ENCODE measurements around the gene C10orf95. TPM values are rescaled to one million over a fixed set of nuclear protein-coding genes. Genes with fewer than 3 reads are reported as not detected.

C10orf95 gene
- total and polyA plus RNA-seq, 10 of the 15 experiments (the other 5 are each of a cell fraction or from before 2014, with no cell fraction given), result 0.06 to 1.1 (median 0.31) TPM

DNA sequence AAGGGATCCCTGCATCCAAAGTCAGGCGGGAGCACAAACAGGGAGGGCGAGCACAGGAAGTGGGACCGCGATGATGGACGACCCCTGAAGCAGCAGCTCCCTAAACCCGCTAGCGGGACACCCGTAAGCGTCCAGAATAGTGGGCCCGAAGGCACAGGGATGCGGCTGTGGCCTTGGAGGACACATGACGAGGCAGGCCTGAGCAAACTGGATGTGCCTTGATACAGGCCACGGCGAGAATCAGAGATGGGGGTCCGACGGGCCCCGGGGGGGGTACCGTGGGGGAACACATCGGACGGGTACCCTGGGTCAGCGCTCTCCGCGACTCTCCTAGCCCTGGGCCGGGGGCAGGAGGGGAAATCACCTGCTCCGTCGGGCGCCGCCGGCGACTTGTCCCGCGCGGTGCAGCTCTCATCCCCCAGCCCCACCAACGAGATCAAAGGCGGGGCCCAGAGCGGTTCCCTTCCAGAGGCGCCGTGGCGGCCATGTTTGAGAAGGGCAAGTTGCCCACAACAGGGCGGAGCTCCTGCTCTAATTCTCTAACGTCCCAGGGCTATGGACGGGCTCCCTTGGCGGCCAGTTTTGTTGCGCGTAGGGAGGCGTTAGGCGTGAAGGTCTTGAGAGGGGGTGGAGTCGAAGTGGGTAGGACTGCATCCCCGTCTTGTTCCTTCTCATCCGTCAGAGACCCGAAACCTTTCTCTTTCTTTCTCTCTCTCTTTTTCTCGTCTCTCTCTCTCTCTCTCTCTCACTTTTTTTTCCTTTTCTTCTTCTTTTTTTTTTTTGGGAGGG is 19.0 kb downstream of the C10orf95 start, which contains the start of gene CUEDC2 (continued):
- TF ChIP-seq, protein P1, sequence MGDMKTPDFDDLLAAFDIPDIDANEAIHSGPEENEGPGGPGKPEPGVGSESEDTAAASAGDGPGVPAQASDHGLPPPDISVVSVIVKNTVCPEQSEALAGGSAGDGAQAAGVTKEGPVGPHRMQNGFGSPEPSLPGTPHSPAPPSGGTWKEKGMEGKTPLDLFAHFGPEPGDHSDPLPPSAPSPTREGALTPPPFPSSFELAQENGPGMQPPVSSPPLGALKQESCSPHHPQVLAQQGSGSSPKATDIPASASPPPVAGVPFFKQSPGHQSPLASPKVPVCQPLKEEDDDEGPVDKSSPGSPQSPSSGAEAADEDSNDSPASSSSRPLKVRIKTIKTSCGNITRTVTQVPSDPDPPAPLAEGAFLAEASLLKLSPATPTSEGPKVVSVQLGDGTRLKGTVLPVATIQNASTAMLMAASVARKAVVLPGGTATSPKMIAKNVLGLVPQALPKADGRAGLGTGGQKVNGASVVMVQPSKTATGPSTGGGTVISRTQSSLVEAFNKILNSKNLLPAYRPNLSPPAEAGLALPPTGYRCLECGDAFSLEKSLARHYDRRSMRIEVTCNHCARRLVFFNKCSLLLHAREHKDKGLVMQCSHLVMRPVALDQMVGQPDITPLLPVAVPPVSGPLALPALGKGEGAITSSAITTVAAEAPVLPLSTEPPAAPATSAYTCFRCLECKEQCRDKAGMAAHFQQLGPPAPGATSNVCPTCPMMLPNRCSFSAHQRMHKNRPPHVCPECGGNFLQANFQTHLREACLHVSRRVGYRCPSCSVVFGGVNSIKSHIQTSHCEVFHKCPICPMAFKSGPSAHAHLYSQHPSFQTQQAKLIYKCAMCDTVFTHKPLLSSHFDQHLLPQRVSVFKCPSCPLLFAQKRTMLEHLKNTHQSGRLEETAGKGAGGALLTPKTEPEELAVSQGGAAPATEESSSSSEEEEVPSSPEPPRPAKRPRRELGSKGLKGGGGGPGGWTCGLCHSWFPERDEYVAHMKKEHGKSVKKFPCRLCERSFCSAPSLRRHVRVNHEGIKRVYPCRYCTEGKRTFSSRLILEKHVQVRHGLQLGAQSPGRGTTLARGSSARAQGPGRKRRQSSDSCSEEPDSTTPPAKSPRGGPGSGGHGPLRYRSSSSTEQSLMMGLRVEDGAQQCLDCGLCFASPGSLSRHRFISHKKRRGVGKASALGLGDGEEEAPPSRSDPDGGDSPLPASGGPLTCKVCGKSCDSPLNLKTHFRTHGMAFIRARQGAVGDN (IDR thresholded peaks at IDR 0.05), result no peak
- TF ChIP-seq, protein P2, sequence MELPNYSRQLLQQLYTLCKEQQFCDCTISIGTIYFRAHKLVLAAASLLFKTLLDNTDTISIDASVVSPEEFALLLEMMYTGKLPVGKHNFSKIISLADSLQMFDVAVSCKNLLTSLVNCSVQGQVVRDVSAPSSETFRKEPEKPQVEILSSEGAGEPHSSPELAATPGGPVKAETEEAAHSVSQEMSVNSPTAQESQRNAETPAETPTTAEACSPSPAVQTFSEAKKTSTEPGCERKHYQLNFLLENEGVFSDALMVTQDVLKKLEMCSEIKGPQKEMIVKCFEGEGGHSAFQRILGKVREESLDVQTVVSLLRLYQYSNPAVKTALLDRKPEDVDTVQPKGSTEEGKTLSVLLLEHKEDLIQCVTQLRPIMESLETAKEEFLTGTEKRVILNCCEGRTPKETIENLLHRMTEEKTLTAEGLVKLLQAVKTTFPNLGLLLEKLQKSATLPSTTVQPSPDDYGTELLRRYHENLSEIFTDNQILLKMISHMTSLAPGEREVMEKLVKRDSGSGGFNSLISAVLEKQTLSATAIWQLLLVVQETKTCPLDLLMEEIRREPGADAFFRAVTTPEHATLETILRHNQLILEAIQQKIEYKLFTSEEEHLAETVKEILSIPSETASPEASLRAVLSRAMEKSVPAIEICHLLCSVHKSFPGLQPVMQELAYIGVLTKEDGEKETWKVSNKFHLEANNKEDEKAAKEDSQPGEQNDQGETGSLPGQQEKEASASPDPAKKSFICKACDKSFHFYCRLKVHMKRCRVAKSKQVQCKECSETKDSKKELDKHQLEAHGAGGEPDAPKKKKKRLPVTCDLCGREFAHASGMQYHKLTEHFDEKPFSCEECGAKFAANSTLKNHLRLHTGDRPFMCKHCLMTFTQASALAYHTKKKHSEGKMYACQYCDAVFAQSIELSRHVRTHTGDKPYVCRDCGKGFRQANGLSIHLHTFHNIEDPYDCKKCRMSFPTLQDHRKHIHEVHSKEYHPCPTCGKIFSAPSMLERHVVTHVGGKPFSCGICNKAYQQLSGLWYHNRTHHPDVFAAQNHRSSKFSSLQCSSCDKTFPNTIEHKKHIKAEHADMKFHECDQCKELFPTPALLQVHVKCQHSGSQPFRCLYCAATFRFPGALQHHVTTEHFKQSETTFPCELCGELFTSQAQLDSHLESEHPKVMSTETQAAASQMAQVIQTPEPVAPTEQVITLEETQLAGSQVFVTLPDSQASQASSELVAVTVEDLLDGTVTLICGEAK (IDR thresholded peaks at IDR 0.05; ENCODE audit: borderline replicate concordance), result peak; percentile 36; the same call in 1 of the 2 replicates
- TF ChIP-seq SP1 (IDR thresholded peaks at IDR 0.05; ENCODE audit: low read depth, low read length) (peak; percentile 89), HDGF (IDR thresholded peaks at IDR 0.05) (no peak; the same call in 1 of the 2 replicates), CREB1 (IDR thresholded peaks at IDR 0.05; ENCODE audit: low read depth) (peak; percentile 91), SIX5 (IDR thresholded peaks at IDR 0.05; ENCODE audit: low read depth, low read length, severe bottlenecking) (peak; percentile 85), ZNF622 (IDR thresholded peaks at IDR 0.05) (no peak), SUPT20H (IDR thresholded peaks at IDR 0.05; ENCODE audit: borderline replicate concordance, control insufficient read depth, low read depth, low read length) (no peak), ZBED1 (IDR thresholded peaks at IDR 0.05; ENCODE audit: borderline replicate concordance) (no peak), RBBP5 (conservative IDR thresholded peaks at IDR 0.05) (no peak), KLF5 (IDR thresholded peaks at IDR 0.05; ENCODE audit: partially characterized antibody) (peak; percentile 47), SREBF2 (IDR thresholded peaks at IDR 0.05; ENCODE audit: low read length) (no peak)
- TF ChIP-seq, protein P3, sequence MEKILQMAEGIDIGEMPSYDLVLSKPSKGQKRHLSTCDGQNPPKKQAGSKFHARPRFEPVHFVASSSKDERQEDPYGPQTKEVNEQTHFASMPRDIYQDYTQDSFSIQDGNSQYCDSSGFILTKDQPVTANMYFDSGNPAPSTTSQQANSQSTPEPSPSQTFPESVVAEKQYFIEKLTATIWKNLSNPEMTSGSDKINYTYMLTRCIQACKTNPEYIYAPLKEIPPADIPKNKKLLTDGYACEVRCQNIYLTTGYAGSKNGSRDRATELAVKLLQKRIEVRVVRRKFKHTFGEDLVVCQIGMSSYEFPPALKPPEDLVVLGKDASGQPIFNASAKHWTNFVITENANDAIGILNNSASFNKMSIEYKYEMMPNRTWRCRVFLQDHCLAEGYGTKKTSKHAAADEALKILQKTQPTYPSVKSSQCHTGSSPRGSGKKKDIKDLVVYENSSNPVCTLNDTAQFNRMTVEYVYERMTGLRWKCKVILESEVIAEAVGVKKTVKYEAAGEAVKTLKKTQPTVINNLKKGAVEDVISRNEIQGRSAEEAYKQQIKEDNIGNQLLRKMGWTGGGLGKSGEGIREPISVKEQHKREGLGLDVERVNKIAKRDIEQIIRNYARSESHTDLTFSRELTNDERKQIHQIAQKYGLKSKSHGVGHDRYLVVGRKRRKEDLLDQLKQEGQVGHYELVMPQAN (conservative IDR thresholded peaks at IDR 0.05), result no peak; the same call in 1 of the 2 replicates
- TF ChIP-seq, protein P4, sequence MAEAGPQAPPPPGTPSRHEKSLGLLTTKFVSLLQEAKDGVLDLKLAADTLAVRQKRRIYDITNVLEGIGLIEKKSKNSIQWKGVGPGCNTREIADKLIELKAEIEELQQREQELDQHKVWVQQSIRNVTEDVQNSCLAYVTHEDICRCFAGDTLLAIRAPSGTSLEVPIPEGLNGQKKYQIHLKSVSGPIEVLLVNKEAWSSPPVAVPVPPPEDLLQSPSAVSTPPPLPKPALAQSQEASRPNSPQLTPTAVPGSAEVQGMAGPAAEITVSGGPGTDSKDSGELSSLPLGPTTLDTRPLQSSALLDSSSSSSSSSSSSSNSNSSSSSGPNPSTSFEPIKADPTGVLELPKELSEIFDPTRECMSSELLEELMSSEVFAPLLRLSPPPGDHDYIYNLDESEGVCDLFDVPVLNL (IDR thresholded peaks at IDR 0.05; ENCODE audit: low read depth, low read length), result no peak
- TF ChIP-seq, protein P5, sequence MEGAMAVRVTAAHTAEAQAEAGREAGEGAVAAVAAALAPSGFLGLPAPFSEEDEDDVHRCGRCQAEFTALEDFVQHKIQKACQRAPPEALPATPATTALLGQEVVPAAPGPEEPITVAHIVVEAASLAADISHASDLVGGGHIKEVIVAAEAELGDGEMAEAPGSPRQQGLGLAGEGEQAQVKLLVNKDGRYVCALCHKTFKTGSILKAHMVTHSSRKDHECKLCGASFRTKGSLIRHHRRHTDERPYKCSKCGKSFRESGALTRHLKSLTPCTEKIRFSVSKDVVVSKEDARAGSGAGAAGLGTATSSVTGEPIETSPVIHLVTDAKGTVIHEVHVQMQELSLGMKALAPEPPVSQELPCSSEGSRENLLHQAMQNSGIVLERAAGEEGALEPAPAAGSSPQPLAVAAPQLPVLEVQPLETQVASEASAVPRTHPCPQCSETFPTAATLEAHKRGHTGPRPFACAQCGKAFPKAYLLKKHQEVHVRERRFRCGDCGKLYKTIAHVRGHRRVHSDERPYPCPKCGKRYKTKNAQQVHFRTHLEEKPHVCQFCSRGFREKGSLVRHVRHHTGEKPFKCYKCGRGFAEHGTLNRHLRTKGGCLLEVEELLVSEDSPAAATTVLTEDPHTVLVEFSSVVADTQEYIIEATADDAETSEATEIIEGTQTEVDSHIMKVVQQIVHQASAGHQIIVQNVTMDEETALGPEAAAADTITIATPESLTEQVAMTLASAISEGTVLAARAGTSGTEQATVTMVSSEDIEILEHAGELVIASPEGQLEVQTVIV (IDR thresholded peaks at IDR 0.05; ENCODE audit: borderline replicate concordance, partially characterized antibody), result peak; percentile 23
